GM21723 (cell line): ENCODE data around the gene EHMT1.

Experiments
- ATAC-seq: cut with Tn5 transposase; IDR thresholded peaks from one replicate; pipeline ENCODE4 v1.9.1; 2021; ENCODE audit warnings: mild to moderate bottlenecking, moderate library complexity; ENCODE audit not compliant: unreplicated experiment

The EHMT1 gene

DNA sequence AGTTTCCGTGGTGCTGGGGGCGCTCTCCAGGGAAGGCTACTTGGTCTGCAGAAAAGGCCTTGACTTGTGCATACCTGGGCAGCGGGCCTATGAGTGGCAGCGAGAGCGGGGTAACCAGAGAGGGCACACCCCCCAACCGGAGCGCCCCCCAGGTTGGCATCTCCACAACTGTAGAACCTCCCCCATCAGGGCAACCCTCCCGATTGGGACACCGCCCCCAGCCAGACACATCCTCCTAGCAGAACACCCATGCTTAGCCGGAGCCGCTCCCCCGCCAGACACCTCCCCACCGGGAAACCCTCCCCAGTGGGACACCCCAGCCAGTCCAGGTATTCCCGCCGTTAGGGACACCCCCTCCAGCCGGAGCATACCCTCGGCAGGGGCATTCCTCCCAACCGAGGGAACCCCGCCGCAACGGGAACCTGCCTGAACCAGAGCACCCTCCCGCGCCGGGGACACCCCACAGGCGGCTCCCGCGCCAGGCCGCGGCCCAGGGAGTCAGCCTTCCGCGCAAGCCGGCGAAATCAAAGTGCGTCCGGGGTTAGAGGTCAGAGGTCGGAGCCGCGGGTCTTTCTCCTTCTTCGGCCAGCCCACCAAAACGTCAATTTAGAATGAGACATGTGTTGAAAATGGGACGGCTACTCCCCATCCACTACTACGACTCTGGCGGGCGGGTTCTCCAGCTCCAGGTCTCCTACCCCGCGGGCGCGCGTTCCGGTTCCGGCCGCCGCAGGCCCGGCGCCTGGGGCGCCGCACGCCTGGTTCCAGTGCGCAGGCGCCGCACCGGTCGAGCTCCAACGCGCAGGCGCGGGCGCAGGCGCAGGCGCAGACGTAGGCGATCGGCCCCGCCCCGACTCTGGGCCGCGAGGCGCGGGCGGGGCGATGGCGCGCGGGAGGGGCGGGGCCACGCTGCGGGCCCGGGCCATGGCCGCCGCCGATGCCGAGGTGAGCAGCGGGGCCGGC is at the start of gene EHMT1:
Gene EHMT1, plus strand, starts transcription at position 901 of the 963 bp plus-strand sequence. Its CDS starts 24 bp downstream, at position 925.
- peak; percentile 60 for ATAC-seq

DNA sequence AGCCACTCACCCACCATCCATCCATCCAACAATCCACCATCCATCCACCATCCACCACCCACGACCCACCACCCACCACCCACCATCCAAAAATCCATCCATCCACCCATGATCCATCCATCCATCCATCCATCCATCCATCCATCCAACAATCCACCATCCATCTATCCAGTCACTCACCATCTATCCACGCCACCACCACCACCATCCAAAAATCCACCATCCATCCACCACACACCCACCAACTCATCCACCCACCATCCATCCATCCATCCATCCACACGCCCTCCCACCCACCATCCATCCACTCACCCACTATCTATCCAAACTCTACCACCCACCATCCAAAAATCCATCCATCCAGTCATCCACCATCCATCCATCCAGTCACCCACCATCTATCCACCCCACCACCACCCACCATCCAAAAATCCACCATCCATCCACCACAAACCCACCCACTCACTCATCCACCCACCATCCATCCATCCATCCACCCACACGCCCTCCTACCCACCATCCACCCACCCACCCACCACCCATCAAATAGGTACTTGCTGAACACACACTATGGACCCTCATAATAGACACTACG is 49.1 kb upstream of the EHMT1 start:
- no peak for ATAC-seq

DNA sequence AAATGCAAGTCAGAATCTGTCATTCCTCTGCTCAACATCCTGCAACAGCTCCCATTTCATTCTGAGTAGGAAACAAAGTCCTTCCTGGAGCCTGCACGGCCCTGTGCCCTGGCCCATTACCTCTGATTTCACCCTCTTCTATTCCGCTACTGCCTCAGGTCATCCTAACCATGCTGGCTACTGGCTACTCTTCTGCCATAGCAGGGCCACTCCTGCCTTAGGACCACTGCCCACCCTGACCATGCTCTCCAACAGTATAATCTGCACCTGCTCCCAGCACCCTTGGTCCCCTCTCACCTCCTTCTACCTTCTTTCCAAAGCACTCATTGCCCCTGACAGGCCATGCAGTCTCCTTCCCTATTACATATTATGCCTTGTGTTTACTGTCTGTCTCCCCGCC is 48.2 kb upstream of the EHMT1 start:
- no peak for ATAC-seq

DNA sequence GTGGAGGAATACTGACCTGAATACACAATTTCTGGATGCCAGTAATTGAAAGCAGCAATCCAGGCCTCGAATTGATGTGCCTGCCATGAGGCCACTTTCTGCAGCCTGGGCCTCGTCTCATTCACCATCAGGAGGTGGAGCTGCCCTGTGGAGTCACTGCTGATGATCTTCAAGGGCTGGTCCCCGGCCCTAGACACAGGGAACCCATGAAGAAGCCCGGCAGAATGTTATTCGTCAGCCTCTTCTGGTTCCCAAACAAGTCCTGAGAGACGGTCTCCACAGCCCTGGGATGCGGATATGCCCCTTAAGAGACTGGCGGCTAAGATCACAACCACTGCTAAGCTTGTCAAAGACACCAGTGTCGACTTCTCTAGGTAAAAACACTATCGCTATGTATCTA is 44.6 kb upstream of the EHMT1 start:
- no peak for ATAC-seq

DNA sequence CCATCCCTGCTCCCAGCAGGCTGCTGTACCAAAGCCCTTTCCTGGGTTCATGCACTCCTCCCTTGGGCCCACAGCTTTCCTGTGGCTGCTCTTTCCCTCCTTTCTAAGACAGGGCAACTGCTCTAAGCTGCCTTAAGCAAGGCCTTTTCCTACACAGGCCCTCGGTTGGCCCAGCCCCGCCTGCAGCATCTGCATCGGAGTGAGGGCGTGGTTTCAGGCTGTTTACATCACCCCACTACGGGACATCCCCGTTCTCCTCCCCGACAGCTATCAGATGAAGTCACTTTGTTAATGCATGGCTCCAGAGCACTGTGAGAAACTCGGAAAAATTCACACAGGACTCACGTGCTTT is 43.5 kb upstream of the EHMT1 start:
- ATAC-seq, result no peak

DNA sequence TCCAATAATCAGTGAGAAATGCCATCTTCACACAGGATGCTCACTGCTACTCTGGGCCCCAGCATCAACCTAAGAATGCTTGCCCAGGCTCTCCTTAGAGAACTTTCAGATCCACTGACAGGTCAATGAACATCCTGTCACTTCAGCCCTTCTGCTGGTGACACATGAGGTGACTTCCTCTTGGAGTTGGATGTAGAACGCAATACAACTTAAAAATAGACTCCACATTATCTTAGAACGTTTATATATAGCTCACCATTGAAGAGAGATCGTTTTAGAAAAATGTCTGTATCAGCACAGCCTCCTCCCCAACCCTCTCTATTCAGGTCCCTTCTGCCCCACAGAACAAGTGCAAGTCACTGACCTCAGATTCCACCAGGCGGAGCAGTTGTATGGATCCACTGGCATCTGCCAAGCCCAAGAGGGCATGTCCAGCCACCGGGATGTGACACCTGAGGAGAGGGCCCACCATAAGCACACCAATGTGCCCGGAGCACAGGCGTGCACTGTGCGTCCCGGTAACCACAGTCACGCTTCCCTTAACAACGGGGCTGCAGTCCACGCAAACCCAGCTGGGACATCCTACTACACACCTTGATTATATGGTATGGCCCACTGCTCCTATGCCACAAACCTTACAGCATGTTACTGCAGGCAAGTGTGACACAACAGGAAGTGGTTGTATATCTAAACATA is 42.9 kb upstream of the EHMT1 start:
- no peak for ATAC-seq

DNA sequence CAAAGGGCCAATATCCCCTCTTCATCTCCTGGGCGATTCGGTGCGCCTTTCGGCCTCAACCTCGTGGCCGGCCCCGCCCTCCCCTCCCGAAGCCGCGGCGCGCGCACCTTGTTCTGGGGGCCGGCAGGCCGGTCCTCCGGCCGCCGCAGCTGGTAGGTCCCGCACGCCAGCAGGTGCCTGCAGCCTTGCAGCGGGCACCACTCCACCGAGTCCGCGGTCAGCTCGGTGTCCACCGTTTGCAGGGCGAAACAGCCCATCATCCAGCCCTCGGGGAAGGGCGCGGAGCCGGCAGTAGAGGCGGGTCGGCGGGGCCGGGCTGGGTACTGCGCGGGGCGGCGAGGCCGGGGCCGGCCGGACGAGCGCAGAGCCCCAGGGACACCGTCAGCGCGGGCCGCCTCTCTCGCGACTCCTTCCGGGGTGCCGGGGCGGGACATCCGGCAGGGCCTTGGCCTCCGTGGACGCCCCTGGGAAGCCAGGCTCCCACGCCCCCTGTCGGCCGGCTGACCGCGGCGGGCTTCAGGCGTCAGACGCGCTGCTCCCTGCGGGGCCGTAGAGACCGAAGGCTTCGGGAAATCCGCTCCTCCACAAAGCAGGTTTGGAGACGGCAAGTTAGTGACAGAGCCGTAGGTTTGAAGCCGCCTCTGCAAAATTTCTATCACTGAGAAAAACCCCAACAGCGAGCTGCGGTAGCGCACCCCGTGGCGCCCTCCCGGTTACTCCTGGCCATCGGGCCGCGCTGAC is 40.1 kb upstream of the EHMT1 start, which contains the start of gene DPH7:
Gene DPH7, minus strand, starts transcription at position 408 of the 741 bp plus-strand sequence. Its CDS starts 148 bp downstream, at position 260.
- peak; percentile 89 for ATAC-seq

DNA sequence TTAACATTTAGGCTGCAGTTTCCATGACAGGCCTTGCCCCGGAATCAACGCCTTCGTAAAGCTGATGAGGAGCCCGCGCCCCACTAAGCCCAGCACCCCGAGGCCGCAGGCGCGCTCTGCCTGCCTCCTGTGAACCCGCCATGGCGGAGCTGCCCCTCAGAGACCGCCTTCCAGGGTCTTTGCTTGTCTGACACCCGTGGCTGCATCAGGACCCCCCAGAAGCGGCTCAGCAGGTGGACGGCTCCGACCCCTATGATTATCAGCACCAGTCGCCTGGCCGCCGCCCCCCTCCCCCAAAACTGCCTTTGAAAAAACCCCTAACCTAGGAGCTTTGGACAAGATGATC is 39.6 kb upstream of the EHMT1 start:
- ATAC-seq, result no peak

DNA sequence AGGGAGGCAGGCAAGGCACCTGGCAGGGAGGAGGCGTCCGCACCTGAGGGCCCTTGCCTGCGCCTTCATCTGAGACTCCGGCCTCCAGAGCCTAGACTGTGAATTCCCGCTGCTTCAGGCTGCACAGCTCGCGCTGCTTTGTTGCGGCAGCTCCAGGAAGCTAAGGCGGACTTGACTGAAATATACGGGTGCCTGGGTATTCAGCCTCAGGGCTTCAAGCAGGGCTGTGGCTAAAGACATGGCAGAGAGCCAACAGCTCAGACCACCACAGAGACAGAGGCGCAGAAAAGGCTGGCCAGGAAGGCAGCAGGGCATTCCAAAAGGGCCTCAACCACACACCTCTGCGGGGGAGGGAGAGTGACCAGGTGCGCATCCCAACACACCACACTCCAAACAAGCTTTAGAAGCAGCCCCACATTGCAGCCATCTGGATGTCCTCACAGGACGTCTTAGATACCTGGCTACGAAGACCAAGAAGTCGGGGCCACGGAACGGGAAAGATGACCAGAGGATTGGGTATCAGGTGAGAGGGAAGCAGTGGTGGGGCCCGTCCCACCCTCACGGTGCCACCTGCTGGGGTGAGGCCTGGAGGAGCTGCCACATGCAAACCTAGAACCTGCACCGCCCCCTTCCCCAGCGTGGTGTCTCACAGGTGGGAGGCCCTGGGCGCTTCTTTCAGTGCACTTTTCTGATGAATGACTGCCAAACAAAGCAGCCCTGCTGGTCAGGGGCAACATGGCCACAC is 38.4 kb upstream of the EHMT1 start:
- ATAC-seq, result no peak

DNA sequence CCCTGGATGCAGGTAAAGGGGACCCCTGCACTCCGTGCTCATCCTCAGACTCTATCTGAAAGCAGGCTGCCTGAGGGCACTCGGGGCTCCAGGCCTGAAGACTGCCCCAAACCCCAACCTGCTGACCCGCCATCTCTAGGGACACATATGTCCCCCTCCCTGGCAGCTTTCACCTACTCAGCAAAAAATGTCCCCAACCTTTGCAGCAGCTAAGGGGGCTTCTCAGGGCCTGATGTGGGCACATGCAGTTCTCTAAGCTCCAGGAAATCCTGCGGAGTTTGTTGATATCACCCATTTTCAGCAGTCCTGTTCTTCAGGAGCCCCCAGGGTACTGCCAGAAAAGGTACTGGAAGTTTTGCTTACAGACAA is 37.9 kb upstream of the EHMT1 start:
- no peak for ATAC-seq

DNA sequence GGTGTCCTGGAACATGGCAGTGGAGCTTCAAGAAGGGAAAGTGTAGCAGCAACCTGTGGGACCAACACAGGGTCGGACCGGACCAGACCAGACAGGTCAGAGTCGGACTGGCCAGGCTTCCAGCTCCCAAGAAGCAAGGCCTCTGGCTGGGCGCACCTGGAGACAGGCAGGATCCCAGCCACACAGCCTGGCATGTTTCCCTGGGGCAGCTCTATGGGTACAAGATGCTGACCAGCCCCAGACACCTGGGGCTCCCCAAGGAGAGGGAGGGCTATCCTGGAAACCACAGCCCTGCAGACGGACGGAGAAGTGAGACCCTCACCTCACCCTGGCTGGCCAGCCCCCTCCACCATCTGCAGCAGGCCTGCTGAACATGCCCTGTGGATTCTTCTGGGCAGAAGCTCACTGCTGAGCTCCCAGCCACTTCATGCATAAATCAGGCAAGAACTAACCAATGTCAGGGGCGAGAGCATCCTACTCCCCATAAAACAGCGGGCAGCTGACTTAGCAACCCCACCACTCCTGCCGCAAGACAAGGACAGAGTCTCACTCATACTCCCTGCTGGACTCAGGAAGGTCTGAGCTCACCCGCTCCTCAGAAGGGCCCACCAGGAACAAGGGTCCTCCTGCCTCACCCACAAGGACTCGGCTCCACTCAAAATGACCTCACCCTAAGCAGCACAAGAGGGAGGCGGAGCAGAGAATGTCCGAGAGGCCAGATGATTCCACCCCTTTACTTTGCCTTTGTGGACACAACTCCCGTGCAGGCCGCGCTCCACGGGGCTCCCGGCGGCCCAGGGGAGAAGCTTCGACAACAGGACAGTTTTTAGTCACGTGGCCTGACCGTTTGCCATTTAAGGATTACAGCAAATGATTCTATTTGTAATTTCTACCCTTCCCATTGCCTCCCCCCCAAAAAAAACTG is 37.2 kb upstream of the EHMT1 start:
- no peak for ATAC-seq

DNA sequence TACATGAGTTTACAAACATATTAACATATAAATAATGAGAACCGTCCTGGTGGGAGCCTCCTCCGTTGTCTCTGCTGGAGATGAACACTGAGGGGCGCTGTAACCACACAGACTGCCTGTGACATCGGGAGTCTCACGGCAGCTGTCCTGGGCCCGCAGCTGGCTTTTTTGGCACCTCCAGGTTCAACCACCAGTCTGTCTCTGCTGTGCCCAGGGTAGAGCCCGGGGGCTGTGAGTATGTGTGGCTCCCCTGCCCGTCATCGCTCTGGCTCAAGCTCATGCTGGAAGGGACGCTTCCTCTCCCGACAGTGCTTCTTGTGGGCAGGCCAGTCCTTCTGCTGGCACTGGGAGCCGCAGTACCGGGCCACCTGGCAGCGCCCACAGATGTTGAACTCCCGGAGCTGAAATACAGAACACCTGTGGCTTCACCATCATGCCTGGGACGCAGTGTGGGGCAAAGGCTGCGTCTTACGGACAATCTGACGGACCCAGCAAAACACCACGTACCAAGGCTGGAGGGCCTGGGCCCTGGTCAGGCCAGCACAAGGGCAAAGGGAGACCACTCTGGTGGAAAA is 36.4 kb upstream of the EHMT1 start:
- no peak for ATAC-seq

DNA sequence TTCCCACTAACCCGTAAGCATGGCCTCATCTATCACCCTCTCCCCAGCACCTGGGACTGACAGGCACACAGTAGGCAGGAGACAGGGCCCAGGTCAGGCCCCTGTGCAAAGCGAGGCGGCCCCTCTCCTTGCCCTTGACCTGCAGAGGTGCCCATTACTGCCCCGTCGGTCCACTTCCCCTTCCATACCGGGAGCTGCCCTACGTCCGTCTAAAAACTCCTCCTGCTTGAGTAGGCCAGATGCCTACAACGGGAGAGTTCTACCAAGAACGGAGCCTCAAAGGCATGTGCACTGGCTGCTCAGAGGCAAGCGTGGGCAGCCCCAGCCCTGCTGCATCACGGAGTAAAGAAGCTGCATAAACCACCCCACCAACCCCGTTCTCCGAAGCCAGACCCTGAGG is 35.5 kb upstream of the EHMT1 start:
- ATAC-seq, result no peak

DNA sequence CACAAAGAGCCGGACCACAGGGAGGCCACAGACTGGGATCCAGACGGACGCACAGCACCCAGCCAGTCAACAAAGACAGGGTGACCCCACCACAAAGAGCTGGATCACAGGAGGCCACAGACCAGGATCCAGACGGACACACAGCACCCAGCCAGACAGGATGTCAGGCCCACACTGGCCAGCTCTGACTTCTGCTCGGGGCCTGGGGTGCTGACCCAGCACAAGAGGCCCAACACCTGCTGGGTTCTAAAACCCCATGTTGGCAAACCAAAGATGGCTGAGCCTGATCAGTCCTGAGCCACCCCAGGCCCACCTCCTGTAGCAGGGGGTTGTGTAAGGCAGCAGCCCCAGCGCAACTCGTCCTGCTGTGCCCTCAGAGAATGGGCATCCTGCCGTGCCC is 34.8 kb upstream of the EHMT1 start:
- no peak for ATAC-seq

DNA sequence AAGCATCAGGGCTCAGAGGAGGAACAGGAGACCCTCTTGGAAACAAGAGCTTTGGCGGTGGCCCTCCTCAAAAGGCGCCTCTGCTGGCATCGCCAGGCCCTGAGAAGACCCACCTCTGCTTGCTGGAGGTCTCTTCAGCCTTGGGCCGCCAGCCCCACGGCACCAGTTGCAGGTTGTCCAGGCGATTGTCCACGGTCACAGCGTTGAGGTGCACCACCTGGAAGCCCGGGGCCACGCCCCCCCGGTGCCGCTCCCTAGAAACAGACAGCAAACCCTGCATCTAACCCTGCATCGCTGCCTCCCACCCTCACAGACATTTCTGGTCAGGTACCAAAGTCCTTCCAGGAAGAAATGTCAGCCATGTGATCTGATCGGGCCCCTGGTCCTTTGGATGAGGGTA is 32.0 kb upstream of the EHMT1 start:
- ATAC-seq, result no peak

DNA sequence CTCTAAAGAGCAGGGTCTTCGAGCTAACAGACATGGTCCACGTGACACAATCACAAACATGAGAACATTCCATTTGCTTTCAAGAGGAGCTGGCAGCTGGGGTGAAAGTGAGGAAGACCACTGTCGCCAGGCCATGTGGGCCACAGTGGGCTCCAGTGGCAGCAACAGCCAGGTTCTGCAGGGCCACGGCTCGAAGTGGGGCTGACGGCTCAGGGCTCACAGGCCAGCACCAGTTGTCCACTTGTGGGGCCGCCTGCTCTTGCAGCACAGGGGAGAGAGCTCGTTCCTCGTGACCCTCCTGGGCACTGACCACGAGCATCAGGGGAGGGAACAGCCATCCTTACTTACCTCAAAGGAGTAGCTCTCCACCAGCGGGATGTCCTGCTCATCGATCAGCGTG is 30.5 kb upstream of the EHMT1 start:
- ATAC-seq, result no peak

DNA sequence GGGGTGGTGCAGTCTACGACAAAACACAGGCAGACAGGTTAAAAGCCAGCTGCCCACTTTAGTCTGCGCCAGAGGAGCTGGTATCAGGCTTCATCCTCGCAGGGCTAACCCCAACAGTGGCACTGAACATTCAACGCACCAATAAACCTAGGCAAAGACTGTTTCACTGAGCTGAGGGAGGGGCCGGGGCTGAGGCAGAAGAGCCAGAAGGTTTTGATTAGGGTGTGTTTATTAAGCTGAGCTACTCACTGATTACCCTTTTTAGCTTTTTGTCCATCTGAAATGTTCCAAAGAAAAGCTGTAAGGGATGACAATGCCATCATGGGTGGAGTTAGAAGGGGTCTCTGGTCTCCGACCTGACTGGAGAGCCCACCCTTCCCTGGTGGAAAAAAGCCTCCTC is 29.9 kb upstream of the EHMT1 start:
- ATAC-seq, result no peak

DNA sequence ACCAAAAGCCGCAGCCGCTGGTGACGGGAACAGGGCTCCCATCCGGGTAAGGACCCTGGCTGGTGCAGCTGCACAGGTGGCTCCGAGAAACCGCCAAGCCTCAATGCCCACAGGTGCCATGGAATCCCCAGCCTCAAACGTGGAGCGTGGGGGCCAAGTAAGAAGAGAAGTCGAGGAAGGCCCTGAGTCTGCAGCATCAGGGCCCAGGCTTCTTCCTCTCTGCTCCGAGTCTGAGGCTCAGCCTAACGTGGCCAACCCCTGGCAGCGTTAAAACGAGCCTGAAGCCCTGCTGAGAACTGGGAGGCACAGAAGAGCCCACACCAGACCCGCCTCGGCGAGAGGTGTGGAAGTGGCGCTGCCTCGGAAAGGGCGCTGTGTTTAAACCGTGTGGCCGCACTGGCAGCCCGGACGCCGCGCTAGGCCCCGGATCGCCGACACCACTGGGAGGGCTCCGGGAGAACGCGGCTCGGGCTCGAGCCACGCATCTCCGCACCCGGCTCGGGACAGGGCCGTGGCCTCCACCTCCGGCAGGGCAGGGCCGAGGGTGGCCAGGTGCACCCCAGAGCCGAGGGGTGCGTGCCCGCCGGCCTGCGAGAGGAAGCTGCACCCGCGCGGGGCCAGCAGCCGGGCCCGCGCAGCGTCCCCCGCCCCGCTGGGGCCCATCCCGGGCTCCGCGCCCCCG is 29.2 kb upstream of the EHMT1 start:
- peak; percentile 23 for ATAC-seq

DNA sequence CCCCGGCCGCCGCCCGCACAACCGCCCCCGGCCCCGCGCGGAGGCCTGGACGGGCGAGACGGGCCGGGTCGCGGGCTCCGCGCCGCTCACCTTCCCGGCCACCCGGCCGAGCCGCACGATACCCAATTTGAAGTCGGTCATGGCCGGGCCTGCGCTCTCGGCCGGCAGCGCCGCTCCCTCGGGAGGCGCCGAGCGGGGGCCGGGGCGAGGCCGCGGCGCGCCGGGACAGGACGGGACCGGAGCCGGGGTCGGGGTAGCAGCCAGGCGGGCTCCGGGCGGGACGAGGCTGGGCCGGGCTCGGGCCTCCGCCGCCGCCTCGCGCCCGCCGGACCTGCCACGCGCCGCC is 28.7 kb upstream of the EHMT1 start:
- ATAC-seq, result no peak
